ENCODE data around the gene PRR5.
A peak's percentile ranks its signal among the peaks of the same experiment; 100 is the strongest.

PRR5 gene

DNA sequence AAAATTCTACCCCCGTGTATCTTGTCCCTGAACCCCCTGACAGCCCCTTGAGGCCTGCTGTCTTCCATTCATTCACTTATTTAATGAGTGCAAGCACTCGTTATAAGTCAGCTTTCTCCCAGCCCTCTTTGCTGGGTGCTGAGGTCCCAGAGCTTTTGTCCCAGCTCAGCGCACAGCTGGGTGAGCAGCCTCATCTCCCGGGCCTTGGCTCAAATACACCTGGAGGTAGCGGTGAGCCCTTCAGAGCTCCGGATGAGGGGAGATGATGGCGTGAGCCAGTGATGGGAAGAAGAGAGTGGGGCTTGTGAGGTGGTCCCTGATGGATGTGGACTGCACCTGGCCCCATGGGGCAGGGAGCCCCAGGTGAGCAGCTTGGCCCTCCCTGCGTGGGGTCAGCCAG lies 32.3 kb downstream of the PRR5 start:
- Histone ChIP-seq H3K36me3 (ENCODE audit: control insufficient read depth, insufficient read depth, low read length) (no peaks in the 10 kb centered on the region), H3K9me3 (ENCODE audit: control insufficient read depth, low read length) (no peaks in the 10 kb centered on the region), H2AFZ (no peak overlapping the region), H3K27me3 (ENCODE audit: control insufficient read depth, insufficient read depth, low read length) (no peaks in the 10 kb centered on the region), H3K9ac (no peak overlapping the region), H3K4me2 (ENCODE audit: low read length) (no peak overlapping the region), H3K4me1 (no peaks in the 10 kb centered on the region), H3K4me3 (ENCODE audit: low read depth, low read length) (no peak overlapping the region), H3K79me2 (no peaks in the 10 kb centered on the region), H3K27ac (no peak overlapping the region)
- TF ChIP-seq CTCF (IDR thresholded peaks at IDR 0.05), result no peak

DNA sequence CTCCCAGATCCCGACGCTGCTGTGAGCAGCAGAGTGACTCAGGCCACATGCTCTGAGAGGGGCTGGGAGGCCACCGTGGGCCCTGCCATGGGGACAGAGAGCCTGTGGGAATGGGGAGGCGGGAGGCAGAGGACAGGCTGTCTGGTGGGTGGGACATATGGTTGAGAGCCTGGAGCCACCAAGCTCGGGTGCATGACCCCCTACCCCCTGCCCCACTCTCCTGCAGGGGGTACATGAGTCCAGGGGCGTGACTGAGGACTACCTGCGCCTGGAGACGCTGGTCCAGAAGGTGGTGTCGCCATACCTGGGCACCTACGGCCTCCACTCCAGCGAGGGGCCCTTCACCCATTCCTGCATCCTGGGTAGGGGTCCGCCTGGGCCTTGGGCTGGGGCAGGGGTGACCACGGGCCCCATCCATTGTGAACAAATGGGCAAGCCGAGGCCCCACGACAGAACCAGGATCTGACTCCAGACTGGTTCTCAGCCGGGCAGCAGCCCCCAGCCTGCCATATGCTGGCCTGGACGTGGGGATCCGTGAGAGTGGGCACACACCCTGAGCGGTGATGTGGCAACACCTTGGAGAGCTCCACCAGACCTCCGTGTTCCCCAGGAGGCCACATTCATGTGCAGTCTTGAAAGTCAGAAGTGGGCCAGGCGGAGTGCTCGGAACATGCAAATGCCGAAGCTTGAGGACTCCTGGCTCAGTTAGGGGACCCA lies 33.0 kb downstream of the PRR5 start:
- Histone ChIP-seq H3K9ac (no peak overlapping the region), H3K4me2 (ENCODE audit: low read length) (no peak overlapping the region), H3K27ac (no peak overlapping the region), H3K36me3 (ENCODE audit: control insufficient read depth, insufficient read depth, low read length) (no peaks in the 10 kb centered on the region), H3K79me2 (no peaks in the 10 kb centered on the region), H3K27me3 (ENCODE audit: control insufficient read depth, insufficient read depth, low read length) (no peaks in the 10 kb centered on the region), H3K4me1 (no peaks in the 10 kb centered on the region), H3K9me3 (ENCODE audit: control insufficient read depth, low read length) (no peaks in the 10 kb centered on the region), H2AFZ (no peak overlapping the region), H3K4me3 (ENCODE audit: low read depth, low read length) (no peak overlapping the region)
- no peak for TF ChIP-seq CTCF (IDR thresholded peaks at IDR 0.05)

DNA sequence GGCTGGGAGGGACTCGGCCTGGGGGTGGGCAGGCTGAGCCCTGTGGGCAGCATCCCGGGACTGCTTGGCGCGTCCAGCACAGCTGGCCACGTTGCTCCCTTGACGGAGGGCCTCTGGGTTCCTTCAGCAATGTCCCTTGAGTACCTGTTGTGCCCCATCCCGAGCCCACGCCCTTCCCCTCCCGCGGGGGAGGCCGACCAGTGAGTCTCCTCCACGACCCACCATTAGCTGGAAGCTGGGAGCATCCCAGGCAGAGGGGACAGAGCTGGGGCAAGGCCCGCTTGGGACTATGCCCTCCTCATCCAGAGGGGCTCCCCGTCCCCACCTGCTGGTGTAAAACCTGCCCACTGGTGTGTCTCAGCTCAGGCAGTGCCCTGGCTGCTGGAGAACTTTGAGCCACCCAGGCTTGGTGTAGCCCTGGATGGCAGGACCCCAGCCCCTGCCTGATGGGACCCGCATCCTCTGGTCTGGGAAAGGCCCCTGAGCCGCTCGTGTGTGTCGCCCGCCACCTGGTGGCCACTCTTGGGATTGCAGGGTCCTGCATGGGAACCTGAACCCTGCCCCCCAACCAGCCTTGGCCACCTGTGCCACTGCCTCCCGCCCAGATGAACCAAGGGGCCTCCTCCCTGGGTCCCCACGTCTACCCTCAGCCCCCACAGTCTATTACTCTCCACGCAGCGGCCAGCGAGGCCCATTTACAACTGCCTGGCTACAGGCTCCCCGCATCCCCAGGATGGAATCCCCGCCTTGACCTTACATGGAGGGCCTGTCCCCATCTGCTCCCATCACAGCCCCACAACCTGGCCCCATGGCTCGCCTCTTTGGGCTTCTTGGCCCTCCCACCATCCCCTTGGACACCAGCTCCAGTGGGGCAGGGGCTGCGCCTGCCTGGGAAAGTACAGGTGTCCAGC lies 33.8 kb downstream of the PRR5 start:
- Histone ChIP-seq H3K36me3 (ENCODE audit: control insufficient read depth, insufficient read depth, low read length) (no peaks in the 10 kb centered on the region), H3K27me3 (ENCODE audit: control insufficient read depth, insufficient read depth, low read length) (no peaks in the 10 kb centered on the region), H3K27ac (no peak overlapping the region), H3K4me1 (no peaks in the 10 kb centered on the region), H3K79me2 (no peaks in the 10 kb centered on the region), H3K4me3 (ENCODE audit: low read depth, low read length) (no peak overlapping the region), H3K9me3 (ENCODE audit: control insufficient read depth, low read length) (no peaks in the 10 kb centered on the region), H2AFZ (no peak overlapping the region), H3K4me2 (ENCODE audit: low read length) (no peak overlapping the region), H3K9ac (no peak overlapping the region)
- TF ChIP-seq CTCF (IDR thresholded peaks at IDR 0.05), result peak; percentile 93

DNA sequence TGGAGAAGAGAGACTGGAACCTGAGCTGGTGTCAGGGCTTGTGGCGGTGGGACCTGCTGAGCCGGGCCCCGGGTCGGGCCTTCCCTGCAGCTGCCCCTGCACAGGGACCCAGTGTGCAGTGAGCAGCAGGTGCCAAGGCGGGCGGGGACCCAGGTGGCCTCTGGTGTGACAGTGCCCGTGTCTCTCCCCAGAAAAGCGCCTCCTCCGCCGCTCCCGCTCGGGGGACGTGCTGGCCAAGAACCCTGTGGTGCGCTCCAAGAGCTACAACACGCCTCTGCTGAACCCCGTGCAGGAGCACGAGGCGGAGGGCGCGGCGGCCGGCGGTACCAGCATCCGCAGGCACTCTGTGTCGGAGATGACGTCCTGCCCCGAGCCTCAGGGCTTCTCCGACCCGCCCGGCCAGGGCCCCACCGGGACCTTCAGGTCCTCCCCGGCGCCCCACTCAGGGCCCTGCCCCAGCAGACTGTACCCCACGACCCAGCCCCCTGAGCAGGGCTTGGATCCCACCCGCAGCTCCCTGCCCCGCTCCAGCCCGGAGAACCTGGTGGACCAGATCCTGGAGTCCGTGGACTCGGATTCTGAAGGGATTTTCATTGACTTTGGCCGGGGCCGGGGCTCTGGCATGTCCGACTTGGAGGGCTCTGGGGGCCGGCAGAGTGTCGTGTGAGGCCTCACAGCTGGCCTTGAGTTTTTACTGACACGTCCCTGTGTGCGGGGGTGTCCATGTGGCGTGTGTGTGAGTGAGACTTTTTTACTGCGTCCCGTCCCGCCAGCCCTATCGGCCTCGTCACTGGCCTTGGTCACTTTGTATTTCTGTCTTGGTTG lies 34.8 kb downstream of the PRR5 start:
- Histone ChIP-seq H3K9me3 (ENCODE audit: control insufficient read depth, low read length) (no peaks in the 10 kb centered on the region), H3K79me2 (no peaks in the 10 kb centered on the region), H3K27ac (no peak overlapping the region), H2AFZ (no peak overlapping the region), H3K4me1 (no peaks in the 10 kb centered on the region), H3K4me3 (ENCODE audit: low read depth, low read length) (no peak overlapping the region), H3K36me3 (ENCODE audit: control insufficient read depth, insufficient read depth, low read length) (no peaks in the 10 kb centered on the region), H3K27me3 (ENCODE audit: control insufficient read depth, insufficient read depth, low read length) (no peaks in the 10 kb centered on the region), H3K9ac (no peak overlapping the region), H3K4me2 (ENCODE audit: low read length) (no peak overlapping the region)
- no peak for TF ChIP-seq CTCF (IDR thresholded peaks at IDR 0.05)
